Nephron progenitor cell (in vitro differentiated cells): ENCODE measurements around the gene POLD1.
A peak's percentile ranks its signal among the peaks of the same experiment; 100 is the strongest.
"Not testable (repeated sequence)": the region's sequence is repeated elsewhere in the genome, so short reads cannot be mapped to it uniquely, and the experiment has no call there.

Experiments
- DNase-seq: peaks from one replicate; pipeline ENCODE4 v3.0.0; 2021
- H3K27ac Mint-ChIP-seq: 2 replicates; pipeline ENCODE4 v1.8.0; 2021; ENCODE audit warnings: mild to moderate bottlenecking, moderate library complexity, mixed read lengths
- H3K27me3 Mint-ChIP-seq: 2 replicates; pipeline ENCODE4 v1.8.0; 2021; ENCODE audit warnings: mild to moderate bottlenecking, low read depth, mixed read lengths; ENCODE audit not compliant: poor library complexity
- H3K36me3 Mint-ChIP-seq: 2 replicates; pipeline ENCODE4 v1.8.0; 2021; ENCODE audit warnings: low read depth, mixed read lengths
- H3K4me1 Mint-ChIP-seq: 2 replicates; pipeline ENCODE4 v1.8.0; 2021; ENCODE audit warnings: mixed read lengths
- H3K4me3 Mint-ChIP-seq: 2 replicates; pipeline ENCODE4 v1.8.0; 2021; ENCODE audit warnings: mild to moderate bottlenecking, moderate library complexity, mixed read lengths
- H3K9me3 Mint-ChIP-seq: 2 replicates; pipeline ENCODE4 v1.8.0; 2021; ENCODE audit warnings: mild to moderate bottlenecking, moderate library complexity, mixed read lengths
- TF ChIP-seq, protein P1 (sequence below): fragments of 200-600 bp; sonication (generic); IDR thresholded peaks from 2 replicates; pipeline ENCODE4 v1.5.0; 2021; ENCODE audit warnings: antibody characterized with exemption

The POLD1 gene

DNA sequence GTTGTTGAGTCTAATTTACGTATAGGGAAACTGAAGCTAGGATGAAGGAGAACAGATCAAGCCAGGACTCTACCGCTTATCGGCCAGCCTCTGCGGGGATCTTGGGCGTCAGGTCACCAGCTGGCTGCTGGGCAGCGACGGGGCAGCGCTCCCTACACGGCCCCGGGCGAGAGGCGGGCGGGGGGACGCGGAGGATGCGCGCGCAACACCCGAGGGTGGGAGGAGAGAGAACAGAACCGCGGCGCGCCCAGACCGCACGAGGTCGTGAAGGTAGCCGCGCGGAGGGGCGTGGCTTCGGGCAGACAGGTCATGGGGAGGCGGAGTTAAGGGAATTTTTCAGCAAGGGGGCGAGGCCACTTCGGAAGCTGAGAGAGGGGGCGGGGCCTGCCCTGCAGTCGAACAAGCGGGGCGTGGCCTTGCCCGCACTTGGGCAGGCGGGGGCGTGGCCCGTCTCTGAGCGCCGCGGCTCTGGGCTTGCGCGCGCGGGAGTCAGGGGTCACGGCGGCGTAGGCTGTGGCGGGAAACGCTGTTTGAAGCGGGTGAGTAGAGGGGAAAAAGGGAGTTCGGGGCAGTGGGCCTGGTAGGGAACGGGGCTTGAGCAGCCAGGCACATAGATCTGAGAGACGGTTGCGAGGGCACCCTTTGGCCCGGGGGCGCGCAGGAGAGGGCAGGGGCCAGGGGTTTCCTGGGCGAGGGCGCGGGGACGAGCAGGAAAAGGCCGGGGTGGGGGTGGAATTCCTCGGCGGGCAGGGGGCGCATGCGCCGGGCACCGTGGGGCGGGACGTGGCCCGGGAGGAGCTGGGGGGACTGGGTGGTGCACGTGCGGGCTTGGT lies at the start of gene POLD1:
POLD1 (plus strand) TSS at position 496 of the 833 bp plus-strand sequence. CDS start 14,505 bp downstream, outside the sequence.
- H3K36me3 Mint-ChIP-seq = peaks cover 44% of the 10 kb centered on the region
- H3K4me1 Mint-ChIP-seq = peaks cover 33% of the 10 kb centered on the region
- H3K27ac Mint-ChIP-seq = peak within 1 kb of the TSS; percentile 93
- H3K9me3 Mint-ChIP-seq = no peaks in the 10 kb centered on the region
- TF ChIP-seq, protein P1, sequence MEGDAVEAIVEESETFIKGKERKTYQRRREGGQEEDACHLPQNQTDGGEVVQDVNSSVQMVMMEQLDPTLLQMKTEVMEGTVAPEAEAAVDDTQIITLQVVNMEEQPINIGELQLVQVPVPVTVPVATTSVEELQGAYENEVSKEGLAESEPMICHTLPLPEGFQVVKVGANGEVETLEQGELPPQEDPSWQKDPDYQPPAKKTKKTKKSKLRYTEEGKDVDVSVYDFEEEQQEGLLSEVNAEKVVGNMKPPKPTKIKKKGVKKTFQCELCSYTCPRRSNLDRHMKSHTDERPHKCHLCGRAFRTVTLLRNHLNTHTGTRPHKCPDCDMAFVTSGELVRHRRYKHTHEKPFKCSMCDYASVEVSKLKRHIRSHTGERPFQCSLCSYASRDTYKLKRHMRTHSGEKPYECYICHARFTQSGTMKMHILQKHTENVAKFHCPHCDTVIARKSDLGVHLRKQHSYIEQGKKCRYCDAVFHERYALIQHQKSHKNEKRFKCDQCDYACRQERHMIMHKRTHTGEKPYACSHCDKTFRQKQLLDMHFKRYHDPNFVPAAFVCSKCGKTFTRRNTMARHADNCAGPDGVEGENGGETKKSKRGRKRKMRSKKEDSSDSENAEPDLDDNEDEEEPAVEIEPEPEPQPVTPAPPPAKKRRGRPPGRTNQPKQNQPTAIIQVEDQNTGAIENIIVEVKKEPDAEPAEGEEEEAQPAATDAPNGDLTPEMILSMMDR = no peak
- H3K4me3 Mint-ChIP-seq = peak within 1 kb of the TSS; percentile 93
- no peaks in the 10 kb centered on the region for H3K27me3 Mint-ChIP-seq
- peak; percentile 100 for DNase-seq

DNA sequence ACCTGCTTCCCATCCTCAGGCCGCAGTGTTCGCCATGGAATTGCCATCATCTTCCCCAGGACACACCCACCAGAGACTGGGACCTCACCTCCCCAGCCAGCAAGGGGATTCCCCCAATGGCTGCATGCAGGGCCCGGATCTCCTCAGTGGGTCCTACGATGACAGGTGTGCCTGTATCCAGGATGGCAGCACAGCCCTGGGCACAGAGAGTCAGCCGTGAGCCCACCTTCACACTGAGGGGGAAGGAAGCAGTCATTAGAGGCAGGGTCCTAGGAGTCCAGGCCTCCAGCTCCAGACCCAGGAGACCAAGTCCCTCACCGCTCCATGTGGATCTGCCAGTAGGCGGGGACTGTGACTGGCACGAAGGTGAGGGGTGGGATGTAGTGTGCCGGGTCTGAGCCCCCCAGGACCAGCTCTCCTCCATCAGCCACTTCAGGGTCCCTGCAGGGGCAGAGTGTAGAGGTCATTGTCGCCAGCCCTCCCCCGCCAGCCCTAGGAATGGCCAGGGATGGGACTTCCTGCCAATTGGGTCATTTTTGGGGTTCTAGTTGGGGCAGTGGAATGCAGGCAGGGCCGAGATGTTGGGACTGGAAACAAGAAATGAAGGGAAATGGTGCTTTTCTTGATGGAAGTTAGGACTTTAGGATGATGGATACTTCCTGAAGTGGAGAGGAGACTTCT lies 49.3 kb upstream of the POLD1 start:
- Mint-ChIP-seq H3K27me3 (no peaks in the 10 kb centered on the region), H3K36me3 (peaks cover 38% of the 10 kb centered on the region), H3K4me3 (peak overlapping the region; percentile 15), H3K9me3 (peaks cover 42% of the 10 kb centered on the region), H3K27ac (no peak overlapping the region), H3K4me1 (peaks cover 42% of the 10 kb centered on the region)
- TF ChIP-seq, protein P1 = no peak
- no peak for DNase-seq

DNA sequence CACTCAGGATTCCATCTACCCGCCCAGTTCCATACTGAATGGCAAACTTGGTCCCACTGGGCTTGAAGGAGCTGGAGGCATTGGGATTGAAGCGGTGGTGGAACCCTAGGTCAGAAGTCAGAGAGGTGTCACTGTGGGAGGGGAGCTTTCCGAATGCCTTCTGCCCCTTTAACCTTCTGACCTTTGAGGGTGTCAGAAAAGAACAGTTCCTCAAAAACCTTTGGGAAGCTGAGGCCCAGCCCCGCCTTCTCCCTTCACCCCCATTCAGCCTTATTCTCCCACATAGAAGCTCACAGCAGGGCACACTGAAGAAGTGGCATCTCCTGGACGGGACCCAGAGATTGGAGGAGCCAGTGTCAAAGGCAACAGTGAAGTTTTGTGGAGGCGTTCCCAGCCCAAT lies 47.1 kb upstream of the POLD1 start:
- not testable (repeated sequence) for DNase-seq, H3K4me3 Mint-ChIP-seq, H3K27me3 Mint-ChIP-seq, H3K27ac Mint-ChIP-seq
- Mint-ChIP-seq H3K4me1 (peaks cover 27% of the 10 kb centered on the region), H3K36me3 (peaks cover 50% of the 10 kb centered on the region), H3K9me3 (peaks cover 46% of the 10 kb centered on the region)

DNA sequence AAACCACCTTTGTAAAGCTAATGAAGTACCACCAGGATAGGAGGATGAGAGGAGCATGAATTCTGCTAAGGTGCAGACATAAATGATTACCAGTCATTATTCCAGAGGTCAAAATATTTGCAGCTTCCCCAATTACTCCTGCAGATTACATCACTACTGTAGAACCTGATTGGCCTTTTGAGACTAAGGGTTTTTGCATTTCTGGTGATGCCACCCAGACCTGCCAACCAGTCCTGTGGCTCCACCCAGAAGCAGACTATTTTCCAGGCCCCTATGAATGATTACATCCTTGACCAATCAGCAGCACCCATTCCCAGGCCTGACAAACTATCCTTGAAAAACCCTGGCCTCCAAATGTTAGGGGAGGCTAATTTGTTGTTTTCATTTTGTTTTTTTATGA lies 43.8 kb upstream of the POLD1 start:
- H3K4me1 Mint-ChIP-seq = peaks cover 6% of the 10 kb centered on the region
- no peaks in the 10 kb centered on the region for H3K27me3 Mint-ChIP-seq
- H3K9me3 Mint-ChIP-seq = peaks cover 52% of the 10 kb centered on the region
- H3K4me3 Mint-ChIP-seq = no peak overlapping the region
- H3K27ac Mint-ChIP-seq = no peak overlapping the region
- TF ChIP-seq, protein P1 = no peak
- no peak for DNase-seq
- peaks cover 71% of the 10 kb centered on the region for H3K36me3 Mint-ChIP-seq

DNA sequence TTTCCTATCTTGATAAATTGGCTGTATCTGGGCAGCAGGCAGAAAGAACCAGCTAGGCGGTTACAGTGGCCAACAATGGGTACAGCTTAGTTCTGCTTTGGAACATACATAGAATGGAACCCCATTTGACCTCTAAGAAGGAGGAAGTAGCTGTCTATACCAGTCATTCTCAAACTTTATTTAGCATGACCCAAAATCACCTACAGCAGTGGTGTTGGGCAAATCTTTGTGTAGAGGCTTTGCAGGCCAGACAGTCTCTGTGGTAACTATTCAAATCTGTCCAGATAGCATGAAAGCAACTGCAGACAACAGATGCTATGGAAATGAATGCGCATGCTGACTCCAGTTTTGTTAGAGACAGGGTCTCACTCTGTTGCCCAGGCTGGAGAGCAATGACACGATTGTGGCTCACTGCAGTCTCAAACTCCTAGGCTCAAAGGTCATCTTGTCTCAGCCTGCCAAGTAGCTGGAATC lies 43.0 kb upstream of the POLD1 start:
- TF ChIP-seq, protein P1 = no peak
- peaks cover 71% of the 10 kb centered on the region for H3K36me3 Mint-ChIP-seq
- H3K4me3 Mint-ChIP-seq = no peak overlapping the region
- H3K27me3 Mint-ChIP-seq = no peaks in the 10 kb centered on the region
- no peak overlapping the region for H3K27ac Mint-ChIP-seq
- peaks cover 52% of the 10 kb centered on the region for H3K9me3 Mint-ChIP-seq
- DNase-seq = no peak
- H3K4me1 Mint-ChIP-seq = no peaks in the 10 kb centered on the region

DNA sequence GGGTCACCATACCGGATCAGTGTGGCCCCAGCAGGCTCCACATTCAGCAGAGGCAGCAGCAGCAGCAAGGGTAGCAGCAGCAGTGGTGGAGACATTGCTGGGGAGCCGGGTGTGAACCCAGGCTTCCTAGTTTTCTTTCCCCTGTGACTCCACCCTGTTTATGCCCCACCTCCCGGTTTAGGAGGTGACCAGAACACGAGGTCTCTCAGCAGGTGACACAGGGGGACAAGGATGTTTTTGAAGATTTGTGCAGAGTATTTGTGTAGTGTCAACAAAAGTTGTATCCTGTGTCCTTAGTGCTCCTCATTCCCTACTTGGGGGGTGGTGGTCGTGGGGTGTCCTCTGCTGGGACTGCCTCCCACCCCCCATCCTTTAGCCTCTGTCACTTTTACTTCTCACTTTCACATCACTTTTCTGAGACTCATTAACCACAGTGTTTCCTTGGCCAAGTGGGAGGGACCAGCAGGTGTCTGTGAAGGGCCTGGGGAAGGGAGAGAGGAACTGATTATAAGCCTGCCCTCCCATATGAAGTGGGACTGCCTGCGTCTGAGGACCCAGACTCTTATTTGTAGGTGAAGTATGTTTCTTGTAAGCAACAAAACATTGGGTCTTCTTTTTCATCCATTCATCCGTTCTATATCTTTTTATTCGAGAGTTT lies 39.4 kb upstream of the POLD1 start:
- Mint-ChIP-seq H3K27me3 (no peaks in the 10 kb centered on the region), H3K9me3 (peaks cover 41% of the 10 kb centered on the region), H3K4me1 (peaks cover 32% of the 10 kb centered on the region), H3K36me3 (peaks cover 60% of the 10 kb centered on the region), H3K27ac (no peak overlapping the region), H3K4me3 (no peak overlapping the region)
- DNase-seq = no peak
- TF ChIP-seq, protein P1 = no peak

DNA sequence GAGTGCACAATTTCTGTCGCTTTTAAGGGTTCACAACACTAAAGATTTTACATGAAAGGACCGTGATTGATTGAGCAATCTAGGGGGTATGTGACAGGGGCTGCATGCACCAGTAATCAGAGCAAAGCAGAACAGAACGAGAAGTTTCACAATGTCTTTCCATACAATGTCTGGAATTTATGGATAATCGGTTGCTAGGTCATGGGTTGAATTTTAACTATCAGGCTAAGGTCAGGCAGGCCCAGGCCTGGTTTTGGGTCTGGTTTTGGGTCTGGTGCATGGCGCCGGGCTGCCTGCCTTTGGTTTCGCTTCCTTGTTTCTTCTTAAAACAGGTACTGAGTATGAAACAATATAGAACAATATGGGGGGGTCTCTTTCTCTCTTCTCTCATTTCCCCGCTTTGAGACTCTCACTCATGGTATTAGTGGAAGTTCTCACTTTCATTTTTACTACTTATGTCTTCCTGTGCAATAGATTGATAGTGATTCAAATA lies 37.0 kb upstream of the POLD1 start:
- not testable (repeated sequence) for DNase-seq, H3K27ac Mint-ChIP-seq, H3K27me3 Mint-ChIP-seq, H3K4me3 Mint-ChIP-seq
- Mint-ChIP-seq H3K36me3 (peaks cover 46% of the 10 kb centered on the region), H3K9me3 (peaks cover 37% of the 10 kb centered on the region), H3K4me1 (peaks cover 37% of the 10 kb centered on the region)
